G401.6 (cell line): ENCODE results near the gene UBTF.

Source experiments
- FAIRE-seq: peaks from 2 replicates; lab custom pipeline; 2012; peaks lifted over from hg19 to GRCh38; lab: Jason Lieb, UNC

The UBTF gene, protein sequence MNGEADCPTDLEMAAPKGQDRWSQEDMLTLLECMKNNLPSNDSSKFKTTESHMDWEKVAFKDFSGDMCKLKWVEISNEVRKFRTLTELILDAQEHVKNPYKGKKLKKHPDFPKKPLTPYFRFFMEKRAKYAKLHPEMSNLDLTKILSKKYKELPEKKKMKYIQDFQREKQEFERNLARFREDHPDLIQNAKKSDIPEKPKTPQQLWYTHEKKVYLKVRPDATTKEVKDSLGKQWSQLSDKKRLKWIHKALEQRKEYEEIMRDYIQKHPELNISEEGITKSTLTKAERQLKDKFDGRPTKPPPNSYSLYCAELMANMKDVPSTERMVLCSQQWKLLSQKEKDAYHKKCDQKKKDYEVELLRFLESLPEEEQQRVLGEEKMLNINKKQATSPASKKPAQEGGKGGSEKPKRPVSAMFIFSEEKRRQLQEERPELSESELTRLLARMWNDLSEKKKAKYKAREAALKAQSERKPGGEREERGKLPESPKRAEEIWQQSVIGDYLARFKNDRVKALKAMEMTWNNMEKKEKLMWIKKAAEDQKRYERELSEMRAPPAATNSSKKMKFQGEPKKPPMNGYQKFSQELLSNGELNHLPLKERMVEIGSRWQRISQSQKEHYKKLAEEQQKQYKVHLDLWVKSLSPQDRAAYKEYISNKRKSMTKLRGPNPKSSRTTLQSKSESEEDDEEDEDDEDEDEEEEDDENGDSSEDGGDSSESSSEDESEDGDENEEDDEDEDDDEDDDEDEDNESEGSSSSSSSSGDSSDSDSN

DNA sequence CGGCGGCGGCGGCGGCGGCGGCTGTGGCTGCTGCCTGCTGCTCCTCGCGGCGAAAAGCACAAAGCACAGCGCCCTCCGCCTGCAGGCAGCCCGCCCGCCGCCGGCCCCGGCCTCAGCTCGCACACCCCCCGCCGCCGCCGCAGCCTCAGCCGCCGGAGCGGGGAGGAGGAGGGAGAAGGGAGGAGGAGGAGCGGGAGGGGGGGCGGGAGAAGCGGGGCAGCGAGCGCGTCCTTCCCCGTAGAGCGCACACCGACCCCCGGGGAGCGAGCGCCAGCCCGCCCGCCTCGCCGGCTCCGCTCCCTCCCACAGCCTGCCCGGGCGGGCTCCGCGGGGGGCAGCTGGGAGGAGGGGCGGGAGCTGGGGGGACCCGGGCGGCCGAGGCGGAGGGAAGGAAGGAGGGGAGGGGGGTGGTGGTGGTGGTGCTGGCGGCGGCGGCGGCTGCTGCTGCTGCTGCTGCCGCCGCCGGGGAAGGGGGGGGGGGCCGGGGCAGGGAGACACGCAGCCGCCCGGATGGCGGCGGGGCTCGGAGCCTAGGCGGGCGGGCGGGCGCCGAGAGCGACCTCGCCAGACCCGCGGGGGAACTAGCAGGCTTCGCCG, at the start of gene UBTF:
UBTF (minus strand) TSS at position 60 of the 597 bp plus-strand sequence. CDS start 1,446 bp downstream, outside the sequence.
- FAIRE-seq = no peak

DNA sequence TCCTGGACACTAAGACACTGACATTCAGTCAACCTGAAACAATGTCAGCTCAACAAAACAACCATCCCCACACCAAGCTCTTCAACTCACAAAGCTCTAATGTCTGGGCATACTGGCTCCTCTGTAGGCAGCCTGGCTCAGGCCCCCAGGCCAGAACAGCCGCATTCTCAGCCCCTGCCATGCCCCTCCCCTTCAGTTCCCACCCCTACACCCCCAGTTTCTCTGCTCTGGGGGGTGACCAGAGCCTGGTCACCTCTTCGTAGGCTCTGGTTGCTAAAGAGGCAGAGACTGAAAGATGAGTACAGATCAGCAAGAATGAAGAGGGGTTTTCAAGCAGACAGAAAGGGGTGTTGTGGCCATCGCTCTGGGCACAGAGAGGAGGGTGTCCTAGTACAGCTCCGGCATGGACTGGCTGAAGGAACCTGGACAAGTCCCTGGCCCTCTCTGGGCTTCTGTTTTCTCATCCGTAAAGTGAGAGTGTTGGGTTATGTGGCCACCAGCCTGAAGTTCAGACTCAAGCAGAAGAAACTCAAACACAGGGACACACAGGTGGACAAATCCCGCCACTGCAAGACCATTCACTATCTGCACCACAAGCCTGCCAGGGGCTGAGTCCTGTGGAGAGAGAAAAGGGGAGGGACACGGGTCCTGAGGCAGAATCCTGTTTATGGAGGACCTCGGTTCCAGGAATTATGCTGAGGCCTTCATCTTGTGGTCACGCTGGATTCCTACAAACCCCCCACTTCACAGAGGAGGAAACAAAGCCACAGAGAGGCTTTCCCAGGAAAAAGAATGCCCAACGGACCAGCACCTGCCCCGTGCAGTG, 49.4 kb upstream of the UBTF start:
- no peak for FAIRE-seq

DNA sequence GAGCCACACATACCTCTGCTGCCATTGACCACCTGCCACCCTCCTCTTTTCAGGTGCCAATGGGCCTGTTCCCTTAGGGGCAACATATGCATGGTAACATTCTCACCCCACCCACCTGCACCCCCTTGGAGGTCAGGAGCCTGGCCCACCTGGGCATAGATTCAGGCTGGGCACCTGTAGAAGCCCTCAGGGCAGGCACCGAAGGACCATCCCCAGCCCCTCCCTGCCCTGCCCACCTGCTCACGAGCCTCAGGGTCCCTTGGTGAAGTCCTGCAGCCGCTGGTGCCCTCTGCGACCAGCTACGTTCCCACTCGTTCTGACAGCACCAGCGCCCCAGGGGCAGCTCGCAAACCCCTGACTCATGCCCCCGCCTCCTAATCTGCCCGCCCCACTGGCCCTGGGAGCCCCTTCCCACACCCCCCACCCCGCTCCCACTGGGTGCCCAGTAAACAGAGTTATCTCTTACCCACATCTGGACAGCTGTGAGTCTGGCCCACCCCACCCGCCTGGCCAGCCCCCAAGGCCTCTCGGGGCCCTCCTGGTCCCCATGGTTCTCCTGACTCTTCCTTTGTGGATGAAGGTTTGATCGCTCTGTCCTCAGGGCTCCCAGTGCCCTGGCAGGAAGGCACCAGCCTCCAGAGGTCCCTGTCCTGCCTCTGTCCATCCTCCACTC, 48.5 kb upstream of the UBTF start, which contains the start of gene SLC4A1:
SLC4A1 (minus strand) TSS at position 318 of the 673 bp plus-strand sequence. CDS start 5,269 bp downstream, outside the sequence.
- FAIRE-seq = no peak

DNA sequence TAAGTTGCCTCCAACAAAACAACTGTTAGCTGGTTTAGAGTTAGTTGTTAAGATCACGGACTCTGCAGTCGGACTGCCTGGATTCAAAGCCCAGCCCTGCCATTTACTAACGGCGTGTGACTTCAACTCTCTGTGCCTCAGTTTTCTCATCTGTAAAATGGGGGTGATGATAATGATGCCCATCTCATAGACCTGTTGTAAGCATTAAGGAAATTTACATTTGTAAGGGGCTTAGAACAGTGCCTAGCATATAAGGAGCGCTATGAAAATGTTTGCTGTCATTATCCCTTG, 47.6 kb upstream of the UBTF start:
- FAIRE-seq = no peak

DNA sequence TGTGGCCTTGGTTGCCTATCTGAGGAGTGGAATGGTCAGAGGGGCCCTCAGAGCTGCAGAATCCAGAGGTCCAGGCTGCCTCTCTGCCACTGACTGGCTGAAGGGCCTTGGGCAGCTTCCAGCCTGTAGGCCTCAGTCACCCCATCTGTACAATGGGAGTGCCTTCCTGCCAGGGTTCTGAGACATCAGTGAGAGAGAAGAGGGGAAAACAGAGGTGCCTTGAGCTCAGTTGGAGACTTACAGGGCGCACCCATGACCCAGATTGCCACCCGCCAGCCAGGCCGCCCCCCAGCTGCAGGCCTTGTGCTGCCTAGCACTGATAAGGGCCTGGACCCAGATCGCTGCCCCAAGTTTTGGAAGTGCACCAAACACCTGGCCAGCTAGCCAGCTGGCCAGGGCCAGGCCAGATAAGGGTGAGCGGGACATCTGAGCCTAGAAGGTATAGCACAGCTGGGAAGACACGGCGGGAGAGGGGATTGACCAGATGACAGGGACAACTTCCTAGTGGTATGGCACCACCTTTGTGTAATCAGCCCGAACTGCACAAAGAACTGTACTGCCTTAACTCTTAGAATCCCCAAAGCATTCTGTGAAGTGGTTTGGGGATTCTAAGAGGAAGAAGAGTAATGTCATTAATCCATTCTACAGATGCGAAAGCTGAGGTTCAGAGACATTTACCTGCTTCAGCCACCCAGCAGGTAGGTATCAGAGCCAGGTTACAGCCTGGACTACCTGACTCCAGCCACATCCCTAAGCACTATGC, 47.1 kb upstream of the UBTF start:
- FAIRE-seq = no peak

DNA sequence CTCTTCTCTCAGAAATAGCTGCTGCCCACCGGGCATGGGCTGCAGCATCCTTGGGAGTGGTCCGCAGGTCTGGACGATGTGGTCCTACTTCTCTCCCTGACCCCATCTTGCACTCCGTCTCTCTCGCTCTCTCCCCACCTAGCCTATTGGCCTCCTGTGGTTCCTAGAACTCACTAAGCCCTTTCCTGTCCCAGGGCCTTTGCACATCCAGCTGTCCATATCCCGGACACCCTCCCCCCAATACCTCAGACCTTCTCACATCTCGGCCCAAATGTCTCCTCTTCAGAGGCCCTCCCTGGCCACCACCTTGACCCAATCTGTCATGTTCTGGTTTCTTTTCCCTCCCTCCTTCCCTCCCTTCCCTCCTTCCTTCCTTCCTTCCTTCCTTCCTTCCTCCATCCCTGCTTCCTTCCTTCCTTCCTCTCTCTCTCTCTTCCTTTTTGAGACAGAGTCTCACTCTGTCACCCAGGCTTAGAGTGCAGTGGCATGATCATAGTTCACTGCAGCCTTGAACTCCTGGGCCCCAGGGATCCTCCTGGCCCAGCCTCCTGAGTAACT, 43.9 kb upstream of the UBTF start:
- no peak for FAIRE-seq

DNA sequence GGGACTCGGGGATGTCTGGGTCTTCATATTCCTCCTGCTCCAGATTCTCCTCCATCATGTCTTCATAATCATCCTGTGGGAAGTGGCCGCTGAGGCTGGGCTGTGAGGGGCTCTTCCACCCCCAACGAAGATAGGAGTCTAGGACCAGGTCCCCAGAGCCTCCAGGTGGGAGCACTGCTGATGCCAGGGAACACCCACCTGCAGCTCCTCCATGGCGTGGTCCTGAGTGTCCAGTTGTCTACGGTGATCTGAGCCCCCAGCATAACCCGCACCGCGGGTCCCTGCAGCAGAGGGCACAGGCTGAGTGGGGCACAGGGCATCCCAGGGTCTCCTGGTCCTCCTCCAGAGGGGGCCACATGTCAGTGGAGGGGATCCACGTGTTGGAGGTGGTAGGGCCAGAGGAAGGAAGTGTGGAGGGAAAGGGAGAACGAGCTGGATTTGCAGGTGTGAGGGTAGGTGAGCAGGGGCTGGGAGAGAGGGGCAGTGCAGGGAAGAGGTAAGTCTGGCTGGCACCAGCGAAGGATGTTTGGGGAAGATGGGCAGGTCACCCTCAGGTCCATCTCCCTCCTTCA, 43.3 kb upstream of the UBTF start:
- FAIRE-seq = no peak

DNA sequence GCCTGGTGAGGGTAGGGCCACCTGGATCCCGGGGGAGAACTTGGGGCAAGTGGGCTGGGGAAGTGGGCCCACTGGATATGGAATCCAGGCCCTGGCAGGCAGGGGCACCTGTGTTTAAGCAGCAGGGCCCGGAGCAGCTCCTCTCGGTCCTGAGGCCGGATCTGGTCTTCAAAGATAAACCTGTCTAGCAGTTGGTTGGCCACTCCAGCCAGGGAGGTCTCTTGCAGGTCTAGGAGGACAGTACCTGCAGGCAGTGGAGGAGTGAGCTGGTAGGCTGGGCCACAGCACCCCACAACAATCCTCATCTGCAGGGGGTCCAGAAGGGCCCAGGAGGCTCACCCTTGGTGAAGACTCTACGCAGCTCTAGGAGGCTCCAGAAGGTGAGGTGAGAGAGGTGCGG, 40.8 kb upstream of the UBTF start:
- no peak for FAIRE-seq

DNA sequence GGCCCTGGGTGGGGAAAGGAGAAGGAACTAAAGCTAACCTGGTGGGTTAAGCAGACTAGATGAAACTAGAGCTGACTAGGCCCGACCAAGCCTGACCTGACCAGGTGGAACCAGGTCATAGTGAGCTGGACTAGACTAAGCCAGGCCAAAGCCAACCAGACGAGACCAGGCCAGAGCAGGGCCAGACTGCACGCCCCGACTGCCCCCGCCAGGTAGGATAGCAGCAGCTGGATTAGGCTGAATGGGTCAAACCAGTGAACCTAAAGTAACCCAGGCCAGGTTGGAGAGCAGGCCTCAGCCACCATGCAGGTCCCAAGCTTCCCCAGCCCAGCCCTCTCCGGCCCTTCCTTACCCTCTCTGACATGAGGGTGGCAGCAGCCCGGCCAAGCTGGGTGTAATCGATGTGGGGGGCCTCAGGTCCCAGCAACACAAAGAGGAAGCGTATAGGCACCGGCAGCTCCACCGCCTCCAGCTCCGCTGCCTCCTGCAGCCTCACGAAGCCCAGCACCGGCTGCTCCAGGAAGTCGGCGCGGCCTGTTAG, 39.4 kb upstream of the UBTF start:
- no peak for FAIRE-seq

DNA sequence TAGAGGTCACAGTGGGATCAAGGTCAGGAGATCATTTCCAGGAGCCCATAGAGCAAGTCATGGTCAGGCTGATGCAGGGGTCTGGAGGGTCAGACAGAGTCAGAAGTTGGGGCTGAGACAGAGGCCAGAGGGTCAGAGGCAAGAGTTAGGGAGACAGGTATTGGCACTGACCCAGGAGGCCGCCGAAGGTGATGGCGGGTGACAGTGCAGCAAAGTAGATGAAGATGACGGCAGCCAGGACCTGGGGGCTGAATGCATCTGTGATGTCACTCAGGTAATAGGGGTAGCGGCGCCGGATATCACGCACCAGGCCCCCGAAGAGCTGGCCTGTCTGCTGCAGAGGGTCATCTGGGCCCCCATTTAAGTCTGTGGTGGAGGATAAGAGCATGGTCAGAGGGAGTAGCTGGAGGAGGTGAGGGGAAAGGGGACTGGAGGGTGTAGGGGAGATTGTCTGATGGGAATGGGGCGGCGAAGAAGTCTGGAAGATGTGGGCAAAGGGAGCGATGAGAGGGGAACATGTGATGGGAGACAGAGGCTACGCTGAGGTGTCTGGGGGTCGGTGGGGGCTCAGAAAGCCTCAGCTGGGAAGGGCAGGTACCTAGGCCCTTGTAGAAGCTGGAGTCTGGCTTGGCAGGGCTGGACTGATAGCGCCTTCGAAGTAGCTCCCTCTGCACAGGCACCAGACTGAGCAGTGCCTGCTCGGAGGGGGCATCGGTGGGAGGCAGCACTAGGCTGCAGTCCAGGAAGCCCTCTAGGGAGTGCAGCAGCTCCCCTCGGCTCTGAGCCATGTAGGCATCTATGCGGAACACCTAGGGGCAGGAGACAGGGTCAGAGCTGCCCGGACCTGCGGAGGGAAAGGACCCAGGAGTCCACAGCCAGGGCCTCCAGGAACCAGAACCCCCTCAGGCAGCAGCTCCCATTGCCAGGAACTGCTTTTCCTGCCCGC, 38.6 kb upstream of the UBTF start:
- FAIRE-seq = no peak

DNA sequence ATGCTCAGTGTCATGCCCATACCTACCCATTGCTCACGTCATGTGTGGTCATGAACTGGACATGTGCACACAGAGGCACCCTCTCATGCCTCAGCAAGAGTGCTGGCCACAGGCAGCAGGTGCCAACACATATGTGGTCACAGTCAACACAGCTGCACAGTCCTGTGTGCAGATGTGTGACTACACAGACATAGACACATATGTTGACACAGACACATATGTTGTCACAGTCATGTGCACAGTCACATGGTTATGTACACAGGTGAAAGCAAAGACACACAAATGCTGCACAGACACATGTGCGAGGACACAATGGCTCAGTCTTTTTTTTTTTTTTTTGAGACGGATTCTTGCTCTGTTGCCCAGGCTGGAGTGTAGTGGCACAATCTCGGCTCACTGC, 37.2 kb upstream of the UBTF start:
- no peak for FAIRE-seq

DNA sequence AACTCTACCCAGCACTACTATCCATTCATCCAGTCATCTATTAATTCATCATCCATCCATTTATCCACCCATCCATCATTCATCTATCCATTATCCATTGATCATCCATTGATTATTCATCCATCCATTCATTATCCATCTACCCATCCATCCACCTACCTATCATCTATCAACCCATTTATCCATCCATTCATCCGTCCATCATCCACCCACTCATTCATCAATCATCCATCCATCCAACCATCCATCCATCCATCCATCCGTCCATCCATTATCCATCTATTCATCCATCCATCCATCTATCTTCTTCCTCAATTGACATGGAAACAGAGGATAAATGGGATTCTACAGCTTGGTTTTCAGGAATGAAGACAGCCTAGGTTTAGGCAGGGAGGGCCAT, 36.4 kb upstream of the UBTF start:
- no peak for FAIRE-seq

DNA sequence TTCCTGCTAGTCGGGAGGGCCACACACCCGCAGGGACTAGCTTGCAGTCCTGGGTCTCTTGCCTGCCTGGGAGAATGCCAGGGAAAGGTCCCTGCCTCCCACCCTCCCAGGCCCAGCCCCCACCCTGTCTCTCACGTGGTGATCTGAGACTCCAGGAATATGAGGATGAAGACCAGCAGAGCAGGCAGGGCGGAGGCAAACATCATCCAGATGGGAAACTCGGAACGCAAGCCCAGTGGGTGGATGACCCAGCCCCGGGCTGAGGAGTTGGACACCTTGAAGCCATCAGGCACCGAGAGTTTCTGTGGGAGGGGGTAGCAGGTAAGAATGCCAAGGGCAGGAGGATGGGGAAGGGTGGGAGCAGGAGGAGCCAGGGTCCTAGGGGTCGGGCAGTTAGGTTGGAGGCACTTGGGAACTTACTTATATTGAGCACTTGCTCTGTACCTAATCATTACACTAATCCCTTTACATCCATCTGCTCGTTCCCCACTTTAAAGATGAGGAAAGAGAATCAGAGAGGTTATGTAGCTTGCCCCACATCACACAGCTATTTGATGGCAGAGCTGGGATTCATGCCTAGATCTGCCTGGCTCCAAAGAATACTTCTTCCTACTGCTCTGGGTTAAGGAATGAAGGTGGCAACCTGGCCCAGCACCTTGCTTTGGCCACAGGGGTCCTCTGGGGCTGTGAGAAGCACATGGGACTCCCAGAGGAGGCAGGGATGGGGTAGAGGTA, 35.1 kb upstream of the UBTF start:
- FAIRE-seq = no peak

DNA sequence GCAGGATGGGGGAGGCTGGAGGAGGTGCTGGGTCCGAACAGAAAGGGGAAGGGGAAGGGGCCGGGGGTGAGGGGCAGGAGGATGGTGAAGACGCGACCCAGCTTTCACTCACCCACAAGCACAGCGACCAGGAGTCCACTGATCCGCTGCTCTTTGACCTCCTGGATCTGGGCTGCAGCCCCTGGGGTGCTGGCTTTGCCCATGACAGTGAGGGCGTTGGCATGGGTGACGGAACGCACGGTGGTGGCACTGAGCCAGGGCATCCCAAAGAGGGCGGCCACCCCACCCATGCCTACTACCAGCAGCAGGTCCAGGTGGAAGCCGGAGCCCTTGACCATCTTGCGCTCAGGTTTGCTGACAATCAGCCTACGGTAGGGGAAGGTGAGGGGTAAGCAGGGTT, 33.5 kb upstream of the UBTF start:
- FAIRE-seq = no peak

DNA sequence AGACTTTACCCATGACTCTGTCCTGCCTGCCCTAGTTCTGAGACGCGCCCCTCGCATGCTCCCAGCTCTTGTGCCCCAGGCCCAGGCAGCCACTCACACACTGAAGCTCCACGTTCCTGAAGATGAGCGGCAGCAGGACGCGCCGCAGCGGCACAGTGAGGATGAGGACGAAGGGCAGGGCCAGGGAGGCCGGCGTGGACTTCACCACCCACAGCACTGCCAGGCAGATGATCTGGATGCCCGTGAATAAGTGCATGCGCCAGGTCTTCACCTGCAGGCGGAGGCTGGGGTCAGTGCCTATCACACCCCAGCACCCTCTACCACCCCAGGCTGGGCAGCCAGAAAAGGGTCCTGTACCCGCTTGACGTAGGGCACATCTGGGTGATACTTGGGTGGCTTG, 31.6 kb upstream of the UBTF start:
- no peak for FAIRE-seq

DNA sequence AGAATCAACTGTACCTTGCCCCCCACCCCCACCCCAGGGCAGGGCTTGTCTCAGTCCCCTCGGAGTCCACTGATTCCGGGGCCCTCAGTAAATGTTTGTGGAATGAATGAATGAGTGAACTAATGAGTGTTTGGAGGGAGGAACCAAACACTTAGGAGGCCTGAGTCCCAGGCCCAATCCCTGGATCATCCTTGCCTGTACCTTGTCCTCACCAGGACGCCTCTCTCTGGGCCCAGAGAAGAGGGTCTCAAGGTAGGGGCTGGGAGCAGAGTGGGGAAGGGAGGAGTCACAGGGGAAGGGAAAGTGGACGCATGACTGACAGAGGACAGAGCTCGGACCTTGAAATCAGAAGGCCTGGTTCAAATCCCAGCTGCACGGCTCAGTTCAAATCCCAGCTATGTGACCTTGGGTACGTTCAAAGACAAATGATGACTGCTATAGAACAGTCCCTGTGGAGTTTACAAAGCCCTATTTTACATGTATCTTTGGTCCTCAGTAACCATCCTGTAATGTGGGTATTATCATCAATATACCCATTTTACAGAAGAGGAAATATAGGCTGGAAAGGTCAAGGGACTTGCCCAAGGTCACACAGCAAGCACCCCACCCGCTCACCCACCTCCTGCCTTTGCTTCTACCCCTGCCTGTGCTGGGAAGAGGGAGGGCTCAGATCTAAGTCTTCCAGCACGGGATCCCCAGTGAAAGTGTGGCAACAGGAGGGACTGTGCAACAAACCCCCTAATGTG, 30.2 kb upstream of the UBTF start:
- FAIRE-seq = no peak
